Fibroblast of lung (primary cell): Measurements from ENCODE around the gene SPANXD. TPM values are rescaled to one million over a fixed set of nuclear protein-coding genes. Genes with fewer than 3 reads are reported as not detected.

Experiments
- DNase-seq, 2 donors: peaks; one replicate each; pipeline versions ENCODE4 v3.0.0 to v3.0.0-alpha.2; 2010; ENCODE audit warnings: low read depth in 2 of 2
- H2AFZ ChIP-seq: 2 replicates; pipeline ENCODE4 v1.5.1; 2012; ENCODE audit warnings: low read length, control low read depth, inconsistent platforms
- H3K27ac ChIP-seq: 2 replicates; pipeline ENCODE4 v1.5.1; 2011; ENCODE audit warnings: low read length, control low read depth; ENCODE audit not compliant: insufficient read depth
- H3K27me3 ChIP-seq: 2 replicates; pipeline ENCODE4 v1.5.1; 2011; ENCODE audit warnings: mild to moderate bottlenecking, low read length; ENCODE audit not compliant: control insufficient read depth, insufficient read depth
- H3K36me3 ChIP-seq: 2 replicates; pipeline ENCODE4 v1.5.1; 2011; ENCODE audit warnings: low read length; ENCODE audit not compliant: control insufficient read depth, insufficient read depth
- H3K4me1 ChIP-seq: 2 replicates; pipeline ENCODE4 v1.5.1; 2011; ENCODE audit warnings: low read length; ENCODE audit not compliant: control insufficient read depth, insufficient read depth; ENCODE audit errors: extremely low read depth
- H3K4me2 ChIP-seq: 2 replicates; pipeline ENCODE4 v1.5.1; 2011; ENCODE audit warnings: low read length, control low read depth; ENCODE audit not compliant: insufficient read depth; ENCODE audit errors: extremely low read depth
- H3K4me3 ChIP-seq, 4 experiments: fragments of 200-600 bp in 1 of 4; sonication (generic) in 1 of 4; replicated peaks in 1 of 4; 2 replicates each; pipeline ENCODE4 v1.5.1; 2011 to 2016; ENCODE audit warnings: low read length in 4 of 4, low read depth in 3 of 4, mild to moderate bottlenecking in 3 of 4, control low read depth in 2 of 4, inconsistent platforms in 1 of 4, mixed read lengths in 1 of 4; ENCODE audit not compliant: insufficient read depth in 1 of 4; ENCODE audit errors: control extremely low read depth in 1 of 4
- H3K79me2 ChIP-seq: 2 replicates; pipeline ENCODE4 v1.5.1; 2012; ENCODE audit warnings: mild to moderate bottlenecking, low read length, inconsistent platforms; ENCODE audit not compliant: control insufficient read depth, insufficient read depth
- H3K9ac ChIP-seq: 2 replicates; pipeline ENCODE4 v1.5.1; 2011; ENCODE audit warnings: mild to moderate bottlenecking, low read length, control low read depth; ENCODE audit not compliant: insufficient read depth
- H3K9me3 ChIP-seq: 2 replicates; pipeline ENCODE4 v1.5.1; 2012; ENCODE audit warnings: low read depth, low read length; ENCODE audit not compliant: control insufficient read depth, insufficient read depth
- H4K20me1 ChIP-seq: 2 replicates; pipeline ENCODE4 v1.5.1; 2011; ENCODE audit warnings: low read length; ENCODE audit not compliant: control insufficient read depth, insufficient read depth; ENCODE audit errors: extremely low read depth
- EZH2 ChIP-seq: IDR thresholded peaks from 2 replicates; pipeline ENCODE4 v1.5.1; 2012; ENCODE audit warnings: low read length, control low read depth, mild to moderate bottlenecking; ENCODE audit errors: missing control alignments
- polyA plus RNA-seq, 2 donors: library from polyadenylated mRNA; depleted of rRNA in 1 of 2; stranded (reverse) in 1 of 2; unstranded in 1 of 2; fragments of >200 nt; gene quantifications; 2 replicates each; pipeline ENCODE4 v1.2.1, GENCODE V29; 2011 to 2012; ENCODE audit warnings: missing spikeins in 1 of 2
- total RNA-seq: library from RNA; depleted of rRNA; stranded (reverse); fragments of >200 nt; gene quantifications from 2 replicates; pipeline ENCODE4 v1.2.1, GENCODE V29; 2014
- TF ChIP-seq, protein P1 (sequence below), 2 donors: IDR thresholded peaks in 1 of 2; conservative IDR thresholded peaks in 1 of 2; 1 replicate in 1 of 2; 2 replicates in 1 of 2; pipeline ENCODE4 v1.5.1; 2011 to 2012; ENCODE audit warnings: low read length in 2 of 2, control low read depth in 1 of 2, inconsistent platforms in 1 of 2, low read depth in 1 of 2, mild to moderate bottlenecking in 1 of 2

SPANXD gene
- total and polyA plus RNA-seq, 2 donors (not counting 1 experiment from before 2014, with no cell fraction given) = not detected

DNA sequence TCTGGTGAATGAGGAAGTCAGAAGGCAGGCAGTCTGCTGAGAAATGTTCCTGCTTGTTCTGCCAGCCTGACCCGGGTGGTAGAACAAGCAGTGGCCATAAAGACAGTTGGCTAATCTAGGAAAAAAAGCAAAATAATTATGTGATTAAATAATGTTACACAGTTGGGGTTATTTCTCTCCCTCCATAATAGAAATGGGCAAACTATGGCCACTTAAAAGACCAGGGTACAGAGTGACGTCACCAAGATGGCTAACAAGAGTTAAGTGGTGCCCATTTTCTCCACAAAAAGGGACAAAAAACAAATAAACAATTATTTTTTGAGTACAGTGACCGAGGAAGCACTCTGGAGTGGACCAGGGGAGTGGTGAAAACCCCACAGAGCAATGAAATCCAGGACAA, 16.1 kb upstream of the SPANXD start:
- Histone ChIP-seq H3K27ac (no peak overlapping the region), H3K27me3 (no peaks in the 10 kb centered on the region), H3K4me1 (no peaks in the 10 kb centered on the region), H2AFZ (no peak overlapping the region), H3K9me3 (no peaks in the 10 kb centered on the region), H3K9ac (no peak overlapping the region), H3K4me3 (no peak overlapping the region), H3K36me3 (no peaks in the 10 kb centered on the region), H3K4me2 (no peak overlapping the region), H4K20me1 (no peaks in the 10 kb centered on the region), H3K79me2 (no peaks in the 10 kb centered on the region)
- TF ChIP-seq, protein P1, sequence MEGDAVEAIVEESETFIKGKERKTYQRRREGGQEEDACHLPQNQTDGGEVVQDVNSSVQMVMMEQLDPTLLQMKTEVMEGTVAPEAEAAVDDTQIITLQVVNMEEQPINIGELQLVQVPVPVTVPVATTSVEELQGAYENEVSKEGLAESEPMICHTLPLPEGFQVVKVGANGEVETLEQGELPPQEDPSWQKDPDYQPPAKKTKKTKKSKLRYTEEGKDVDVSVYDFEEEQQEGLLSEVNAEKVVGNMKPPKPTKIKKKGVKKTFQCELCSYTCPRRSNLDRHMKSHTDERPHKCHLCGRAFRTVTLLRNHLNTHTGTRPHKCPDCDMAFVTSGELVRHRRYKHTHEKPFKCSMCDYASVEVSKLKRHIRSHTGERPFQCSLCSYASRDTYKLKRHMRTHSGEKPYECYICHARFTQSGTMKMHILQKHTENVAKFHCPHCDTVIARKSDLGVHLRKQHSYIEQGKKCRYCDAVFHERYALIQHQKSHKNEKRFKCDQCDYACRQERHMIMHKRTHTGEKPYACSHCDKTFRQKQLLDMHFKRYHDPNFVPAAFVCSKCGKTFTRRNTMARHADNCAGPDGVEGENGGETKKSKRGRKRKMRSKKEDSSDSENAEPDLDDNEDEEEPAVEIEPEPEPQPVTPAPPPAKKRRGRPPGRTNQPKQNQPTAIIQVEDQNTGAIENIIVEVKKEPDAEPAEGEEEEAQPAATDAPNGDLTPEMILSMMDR (conservative IDR thresholded peaks at IDR 0.05 in 1 of 2, IDR thresholded peaks at IDR 0.05 in 1 of 2; ENCODE audit: low read depth in 1 of 2, low read length in 2 of 2) = no peak
- no peak for DNase-seq

- Histone ChIP-seq H2AFZ (no peak overlapping the region), H3K9ac (no peak overlapping the region), H4K20me1 (no peaks in the 10 kb centered on the region), H3K4me2 (no peak overlapping the region), H3K9me3 (no peaks in the 10 kb centered on the region), H3K36me3 (no peaks in the 10 kb centered on the region), H3K79me2 (no peaks in the 10 kb centered on the region), H3K4me1 (no peaks in the 10 kb centered on the region), H3K27me3 (no peaks in the 10 kb centered on the region), H3K4me3 (no peak overlapping the region), H3K27ac (no peak overlapping the region)
- TF ChIP-seq, protein P1 (conservative IDR thresholded peaks at IDR 0.05 in 1 of 2, IDR thresholded peaks at IDR 0.05 in 1 of 2; ENCODE audit: low read depth in 1 of 2, low read length in 2 of 2) = no peak
- TF ChIP-seq EZH2 = no peak
- DNase-seq = peak in 1 of 2 donors; percentile 64
Observed at GRCh38 chrX:141701072-141701471, 2.5 kb upstream of the SPANXD start.

- Histone ChIP-seq H4K20me1 (no peaks in the 10 kb centered on the region), H3K27ac (no peak overlapping the region), H3K9me3 (no peaks in the 10 kb centered on the region), H3K4me3 (no peak overlapping the region), H3K4me1 (no peaks in the 10 kb centered on the region), H3K36me3 (no peaks in the 10 kb centered on the region), H2AFZ (no peak overlapping the region), H3K27me3 (no peaks in the 10 kb centered on the region), H3K4me2 (no peak overlapping the region), H3K9ac (no peak overlapping the region), H3K79me2 (no peaks in the 10 kb centered on the region)
- no peak for DNase-seq
- TF ChIP-seq, protein P1 (conservative IDR thresholded peaks at IDR 0.05 in 1 of 2, IDR thresholded peaks at IDR 0.05 in 1 of 2; ENCODE audit: low read depth in 1 of 2, low read length in 2 of 2) = no peak
- no peak for TF ChIP-seq EZH2
Observed at GRCh38 chrX:141673946-141674345, 24.6 kb downstream of the SPANXD start.
